Memory B cell (primary cell): ENCODE measurements around the gene ARVCF.
"Not testable (repeated sequence)": the region's sequence is repeated elsewhere in the genome, so short reads cannot be mapped to it uniquely, and the experiment has no call there.

Source experiments
- ATAC-seq: fragments of 150-1000 bp; cut with Tn5 transposase; 2 replicates; pipeline ENCODE4 v1.10.0; 2021; ENCODE audit warnings: low read depth, mild to moderate bottlenecking, moderate library complexity
- DNase-seq, 2 donors: peaks; one replicate each; pipeline ENCODE4 v3.0.0; 2022; ENCODE audit warnings: low spot score in 2 of 2
- H3K27ac Mint-ChIP-seq: one replicate; pipeline ENCODE4 v1.8.0; 2022; ENCODE audit warnings: mild to moderate bottlenecking, moderate library complexity, mixed read lengths
- H3K27me3 Mint-ChIP-seq: one replicate; pipeline ENCODE4 v1.8.0; 2022; ENCODE audit warnings: mixed read lengths
- H3K36me3 Mint-ChIP-seq: one replicate; pipeline ENCODE4 v1.8.0; 2022; ENCODE audit warnings: mild to moderate bottlenecking, mixed read lengths
- H3K4me1 Mint-ChIP-seq: one replicate; pipeline ENCODE4 v1.8.0; 2022; ENCODE audit warnings: mixed read lengths
- H3K4me3 Mint-ChIP-seq: one replicate; pipeline ENCODE4 v1.8.0; 2022; ENCODE audit warnings: mild to moderate bottlenecking, moderate library complexity, mixed read lengths
- H3K9me3 Mint-ChIP-seq: one replicate; pipeline ENCODE4 v1.8.0; 2022; ENCODE audit warnings: mixed read lengths

The ARVCF gene

GRCh38 chr22:19942157-19943081, 74.2 kb downstream of the ARVCF start:
- ATAC-seq (peak; percentile 55), DNase-seq (no peak)
- Mint-ChIP-seq H3K9me3 (no peaks in the 10 kb centered on the region), H3K27me3 (no peaks in the 10 kb centered on the region), H3K36me3 (peaks cover 5% of the 10 kb centered on the region), H3K4me1 (peaks cover 28% of the 10 kb centered on the region), H3K4me3 (peak overlapping the region; percentile 94), H3K27ac (peak overlapping the region; percentile 94)

GRCh38 chr22:19941365-19942082, 75.1 kb downstream of the ARVCF start, which contains the start of the genes COMT and TXNRD2:
COMT (plus strand) TSS chr22:19941772; CDS start chr22:19962527, 20,755 bp downstream.
TXNRD2 (minus strand) TSS chr22:19941818; CDS start chr22:19941803, 15 bp downstream.
- Mint-ChIP-seq H3K36me3 (peaks cover 13% of the 10 kb centered on the region), H3K27ac (peak within 1 kb of the TSS; percentile 94), H3K9me3 (peaks cover 5% of the 10 kb centered on the region), H3K4me1 (peaks cover 24% of the 10 kb centered on the region), H3K4me3 (peak within 1 kb of the TSS; percentile 94), H3K27me3 (no peaks in the 10 kb centered on the region)
- DNase-seq, result peak; percentile 56 to 71
- ATAC-seq, result peak; percentile 88

GRCh38 chr22:19940536-19941364, 75.9 kb downstream of the ARVCF start:
- peaks cover 10% of the 10 kb centered on the region for H3K9me3 Mint-ChIP-seq
- H3K27me3 Mint-ChIP-seq, result no peaks in the 10 kb centered on the region
- H3K36me3 Mint-ChIP-seq, result peaks cover 21% of the 10 kb centered on the region
- DNase-seq, result no peak
- peak overlapping the region; percentile 94 for H3K4me3 Mint-ChIP-seq
- ATAC-seq, result no peak
- peaks cover 24% of the 10 kb centered on the region for H3K4me1 Mint-ChIP-seq
- peak overlapping the region; percentile 94 for H3K27ac Mint-ChIP-seq

GRCh38 chr22:19937616-19938473, 78.8 kb downstream of the ARVCF start:
- H3K4me1 Mint-ChIP-seq, result peaks cover 15% of the 10 kb centered on the region
- peaks cover 23% of the 10 kb centered on the region for H3K36me3 Mint-ChIP-seq
- H3K4me3 Mint-ChIP-seq, result no peak overlapping the region
- H3K9me3 Mint-ChIP-seq, result peaks cover 11% of the 10 kb centered on the region
- ATAC-seq (no peak), DNase-seq (no peak)
- no peaks in the 10 kb centered on the region for H3K27me3 Mint-ChIP-seq
- H3K27ac Mint-ChIP-seq, result no peak overlapping the region

- H3K27ac Mint-ChIP-seq, result no peak overlapping the region
- ATAC-seq, result no peak
- peaks cover 23% of the 10 kb centered on the region for H3K36me3 Mint-ChIP-seq
- no peak for DNase-seq
- H3K4me1 Mint-ChIP-seq, result peaks cover 14% of the 10 kb centered on the region
- H3K27me3 Mint-ChIP-seq, result no peaks in the 10 kb centered on the region
- no peak overlapping the region for H3K4me3 Mint-ChIP-seq
- H3K9me3 Mint-ChIP-seq, result peaks cover 11% of the 10 kb centered on the region
Measured at GRCh38 chr22:19936513-19936912, 80.1 kb downstream of the ARVCF start.

GRCh38 chr22:19935123-19935718, 81.4 kb downstream of the ARVCF start:
- H3K36me3 Mint-ChIP-seq, result peaks cover 26% of the 10 kb centered on the region

GRCh38 chr22:19933341-19934241, 83.0 kb downstream of the ARVCF start:
- Mint-ChIP-seq H3K27ac (no peak overlapping the region), H3K27me3 (no peaks in the 10 kb centered on the region), H3K4me1 (peaks cover 3% of the 10 kb centered on the region), H3K9me3 (peaks cover 11% of the 10 kb centered on the region), H3K36me3 (peaks cover 26% of the 10 kb centered on the region), H3K4me3 (no peak overlapping the region)
- DNase-seq (no peak), ATAC-seq (no peak)

More at GRCh38 chr22:19935123-19935718, 81.4 kb downstream of the ARVCF start:
- H3K9me3 Mint-ChIP-seq, result peaks cover 11% of the 10 kb centered on the region
- DNase-seq, H3K27ac Mint-ChIP-seq, H3K4me3 Mint-ChIP-seq, ATAC-seq, H3K27me3 Mint-ChIP-seq, H3K4me1 Mint-ChIP-seq: not testable (repeated sequence)

- H3K4me3 Mint-ChIP-seq, result no peak overlapping the region
- peaks cover 11% of the 10 kb centered on the region for H3K9me3 Mint-ChIP-seq
- H3K27me3 Mint-ChIP-seq, result no peaks in the 10 kb centered on the region
- H3K27ac Mint-ChIP-seq, result no peak overlapping the region
- no peak for DNase-seq
- H3K36me3 Mint-ChIP-seq, result peaks cover 26% of the 10 kb centered on the region
- peaks cover 7% of the 10 kb centered on the region for H3K4me1 Mint-ChIP-seq
- no peak for ATAC-seq
Measured at GRCh38 chr22:19932367-19933206, 84.0 kb downstream of the ARVCF start.

- H3K4me1 Mint-ChIP-seq, result peaks cover 7% of the 10 kb centered on the region
- ATAC-seq (no peak), DNase-seq (no peak)
- peaks cover 19% of the 10 kb centered on the region for H3K36me3 Mint-ChIP-seq
- H3K9me3 Mint-ChIP-seq, result peaks cover 6% of the 10 kb centered on the region
- H3K27ac Mint-ChIP-seq, result no peak overlapping the region
- no peaks in the 10 kb centered on the region for H3K27me3 Mint-ChIP-seq
- no peak overlapping the region for H3K4me3 Mint-ChIP-seq
Measured at GRCh38 chr22:19931514-19931913, 85.1 kb downstream of the ARVCF start.

- H3K4me3 Mint-ChIP-seq, result no peak overlapping the region
- peaks cover 12% of the 10 kb centered on the region for H3K36me3 Mint-ChIP-seq
- H3K27me3 Mint-ChIP-seq, result no peaks in the 10 kb centered on the region
- ATAC-seq (no peak), DNase-seq (no peak)
- no peak overlapping the region for H3K27ac Mint-ChIP-seq
- H3K4me1 Mint-ChIP-seq, result peaks cover 7% of the 10 kb centered on the region
- peaks cover 1% of the 10 kb centered on the region for H3K9me3 Mint-ChIP-seq
Measured at GRCh38 chr22:19930551-19931486, 85.8 kb downstream of the ARVCF start.
